HG02623 (cell line): ENCODE measurements around the gene YDJC.
A peak's percentile ranks its signal among the peaks of the same experiment; 100 is the strongest.
"Not testable (repeated sequence)": the region's sequence is repeated elsewhere in the genome, so short reads cannot be mapped to it uniquely, and the experiment has no call there.

Experiments
- ATAC-seq: cut with Tn5 transposase; IDR thresholded peaks from one replicate; pipeline ENCODE4 v1.9.1; 2021; ENCODE audit warnings: moderate library complexity; ENCODE audit not compliant: unreplicated experiment

YDJC gene

DNA sequence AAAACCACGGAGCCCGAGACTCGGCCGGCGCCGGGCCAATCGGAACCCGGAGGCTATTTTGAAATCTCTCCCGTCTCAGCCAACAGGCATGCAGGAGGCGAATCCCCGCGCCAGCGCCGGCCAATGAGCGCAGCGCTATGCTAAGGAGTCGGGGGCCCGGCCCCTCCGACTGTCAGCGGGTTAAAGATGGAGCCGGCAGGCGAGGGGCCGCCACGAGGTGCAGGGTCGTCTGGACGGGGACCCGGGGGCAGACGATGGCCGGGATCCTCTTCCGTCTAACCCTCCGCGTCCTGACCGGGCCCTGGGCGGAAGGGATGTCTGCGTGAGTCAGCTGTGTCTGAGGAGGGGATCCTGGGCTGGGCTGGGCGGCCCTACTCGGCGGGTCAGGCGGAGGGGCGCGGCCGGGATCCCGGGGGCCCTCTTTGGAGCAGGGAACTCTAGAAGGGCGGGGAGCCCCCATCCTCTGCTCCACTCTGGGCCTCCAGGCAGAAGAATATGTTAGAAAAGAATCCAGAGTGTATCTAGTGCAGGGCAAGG, 22.3 kb upstream of the YDJC start:
- peak; percentile 78 for ATAC-seq

DNA sequence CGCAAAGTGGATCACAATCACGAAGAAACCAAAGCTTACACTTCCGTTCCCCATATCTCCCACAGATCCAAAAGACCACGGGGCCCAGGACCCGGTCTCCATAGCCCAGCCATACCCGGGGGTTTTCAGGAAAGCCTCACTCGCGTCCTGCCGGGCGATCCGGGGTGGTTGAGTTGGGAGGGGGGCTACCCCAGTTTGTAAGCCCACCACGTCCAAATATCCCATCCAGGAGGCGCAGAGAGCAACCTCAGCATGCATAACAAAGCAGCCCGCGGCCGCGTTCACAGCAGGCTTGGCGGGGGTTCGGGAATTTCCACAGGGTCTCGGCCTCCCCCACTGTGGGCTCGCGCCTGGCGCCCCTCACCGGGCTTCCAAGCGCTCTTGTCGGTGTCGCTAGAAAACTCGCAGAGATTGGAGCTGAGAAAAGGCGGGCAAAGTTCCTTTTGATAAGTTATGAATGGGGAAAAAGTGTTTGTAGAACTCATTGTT, 21.7 kb upstream of the YDJC start:
- peak; percentile 20 for ATAC-seq

DNA sequence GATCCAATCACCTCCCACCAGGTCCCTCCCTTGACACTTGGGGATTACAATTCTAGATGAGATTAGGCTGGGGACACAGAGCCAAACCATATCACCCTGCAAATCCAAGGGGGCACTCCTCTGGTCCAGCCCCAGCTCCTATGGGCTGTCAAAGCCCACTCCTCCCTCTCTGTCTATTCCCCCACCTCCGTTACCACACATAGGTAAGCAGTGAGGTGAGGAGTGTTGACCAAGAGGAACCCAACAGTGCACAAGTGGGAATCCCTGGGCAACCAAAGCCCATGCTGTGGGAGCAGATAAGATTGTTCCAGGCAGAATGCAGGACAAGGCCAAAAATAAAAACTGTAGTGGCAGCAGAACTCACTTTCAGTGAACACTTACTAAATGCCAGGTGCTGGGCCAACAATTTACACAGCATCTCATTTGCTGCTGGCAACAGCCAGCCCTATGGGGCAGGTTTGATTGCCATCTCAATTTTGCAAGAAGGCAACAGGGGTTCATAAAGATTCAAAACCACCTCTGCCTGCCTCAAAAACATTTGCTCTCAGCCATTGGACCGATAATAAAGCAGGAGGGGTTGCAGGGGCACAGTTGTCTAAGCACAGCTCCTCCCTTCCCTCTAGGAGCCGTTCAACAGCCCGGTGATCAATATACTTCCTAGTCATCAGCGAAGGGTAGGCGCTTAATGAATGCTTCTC, 21.1 kb upstream of the YDJC start:
- ATAC-seq = no peak

DNA sequence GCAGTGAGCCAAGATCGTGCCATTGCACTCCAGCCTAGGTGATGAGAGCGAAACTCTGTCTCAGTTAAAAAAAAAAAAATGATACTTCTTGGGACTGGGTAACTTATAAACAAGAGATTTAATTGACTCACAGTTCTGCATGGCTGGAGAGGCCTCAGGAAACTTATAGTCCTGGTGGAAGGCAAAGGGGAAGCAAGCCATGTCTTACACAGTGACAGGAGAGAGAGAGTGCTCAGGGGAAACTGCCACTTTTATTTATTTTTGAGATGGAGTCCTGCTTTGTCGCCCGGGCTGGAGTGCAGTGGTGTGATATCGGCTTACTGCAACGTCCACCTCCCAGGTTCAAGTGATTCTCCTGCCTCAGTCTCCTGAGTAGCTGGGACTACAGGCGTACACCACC, 20.5 kb upstream of the YDJC start:
- no peak for ATAC-seq

DNA sequence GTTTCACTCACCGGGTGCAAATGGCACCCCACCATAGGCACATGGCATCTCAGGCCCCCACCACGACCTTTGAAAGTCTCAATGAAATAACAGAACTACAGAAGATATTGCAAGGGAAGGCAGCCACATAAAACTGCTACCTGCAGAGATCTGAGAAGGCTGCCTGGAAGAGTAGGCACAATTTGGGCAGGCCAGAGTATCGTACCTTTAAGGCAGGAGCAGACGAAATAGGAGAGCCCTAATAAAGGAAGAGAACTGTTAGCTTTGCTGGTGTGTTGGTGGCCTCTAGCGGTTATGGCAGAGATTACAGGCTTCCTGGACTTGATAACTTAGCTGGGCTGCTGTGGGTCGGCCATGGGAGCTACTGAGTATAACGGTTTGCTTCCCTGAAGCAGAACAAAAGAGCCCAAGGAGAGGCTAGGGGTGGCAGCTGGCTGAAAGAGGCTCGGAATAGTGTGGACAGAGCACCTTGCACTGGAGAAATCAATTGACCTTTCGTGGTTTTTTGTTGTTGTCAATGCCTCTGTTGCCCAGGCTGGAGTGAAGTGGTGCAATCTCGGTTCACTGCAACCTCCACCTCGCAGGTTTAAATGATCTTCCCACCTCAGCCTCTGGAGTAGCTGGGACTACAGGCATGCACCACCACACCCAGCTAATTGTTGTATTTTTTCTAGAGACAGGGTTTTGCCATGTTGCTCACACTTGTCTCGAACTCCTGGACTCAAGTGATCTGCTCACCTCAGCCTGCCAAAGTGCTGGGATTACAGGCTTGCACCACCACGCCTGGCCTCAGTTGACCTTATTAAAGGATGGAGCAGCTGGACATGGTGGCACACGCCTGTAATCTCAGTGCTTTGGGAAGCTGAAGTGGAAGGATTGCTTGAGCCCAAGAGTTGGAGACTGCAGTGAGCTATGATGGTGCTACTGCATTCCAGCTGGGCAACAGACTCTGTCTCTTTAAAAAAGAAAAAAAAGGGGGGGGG, 17.1 kb upstream of the YDJC start:
- no peak for ATAC-seq

DNA sequence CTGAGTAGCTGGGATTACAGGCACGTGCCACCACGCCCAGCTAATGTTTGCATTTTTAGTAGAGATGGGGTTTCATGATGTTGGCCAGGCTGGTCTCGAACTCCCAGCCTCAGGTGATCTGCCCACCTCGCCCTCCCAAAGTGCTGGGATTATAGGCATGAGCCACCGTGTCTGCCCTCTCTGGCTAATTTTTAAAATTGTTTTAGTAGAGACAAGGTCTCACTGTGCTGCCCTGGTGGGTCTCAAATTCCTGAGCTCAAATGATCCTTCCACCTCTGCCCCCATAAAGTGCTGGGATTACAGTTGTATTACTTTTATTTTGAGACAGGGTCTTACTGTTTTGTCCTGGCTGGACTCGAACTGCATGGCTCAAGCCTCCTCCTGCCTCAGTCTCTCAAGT, 15.7 kb upstream of the YDJC start:
- ATAC-seq = not testable (repeated sequence)

DNA sequence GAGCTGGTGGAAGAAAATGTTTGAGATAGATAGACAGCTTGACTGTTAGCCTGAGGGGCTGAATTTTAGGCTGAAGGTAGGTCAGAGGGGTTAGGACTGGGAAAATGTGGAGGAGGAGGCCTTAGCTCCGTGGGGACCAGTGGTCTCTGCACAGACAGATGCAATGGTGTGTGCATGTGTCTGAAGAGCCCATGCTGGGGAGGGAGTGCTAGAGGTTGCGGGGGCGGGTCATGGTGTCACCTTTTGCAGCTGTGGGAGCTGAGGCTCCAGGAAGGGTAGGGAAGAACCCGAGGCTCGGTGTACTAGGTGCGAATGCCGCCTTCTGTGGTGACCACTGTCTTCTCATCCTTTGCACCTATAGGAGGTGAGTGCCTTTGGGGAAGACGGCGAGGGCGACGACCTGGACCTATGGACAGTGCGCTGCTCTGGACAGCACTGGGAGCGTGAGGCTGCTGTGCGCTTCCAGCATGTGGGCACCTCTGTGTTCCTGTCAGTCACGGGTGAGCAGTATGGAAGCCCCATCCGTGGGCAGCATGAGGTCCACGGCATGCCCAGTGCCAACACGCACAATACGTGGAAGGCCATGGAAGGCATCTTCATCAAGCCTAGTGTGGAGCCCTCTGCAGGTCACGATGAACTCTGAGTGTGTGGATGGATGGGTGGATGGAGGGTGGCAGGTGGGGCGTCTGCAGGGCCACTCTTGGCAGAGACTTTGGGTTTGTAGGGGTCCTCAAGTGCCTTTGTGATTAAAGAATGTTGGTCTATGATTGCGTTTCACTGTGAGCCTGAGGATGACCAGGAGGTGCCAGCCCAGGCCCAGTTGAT, 13.9 kb upstream of the YDJC start:
- ATAC-seq = no peak

DNA sequence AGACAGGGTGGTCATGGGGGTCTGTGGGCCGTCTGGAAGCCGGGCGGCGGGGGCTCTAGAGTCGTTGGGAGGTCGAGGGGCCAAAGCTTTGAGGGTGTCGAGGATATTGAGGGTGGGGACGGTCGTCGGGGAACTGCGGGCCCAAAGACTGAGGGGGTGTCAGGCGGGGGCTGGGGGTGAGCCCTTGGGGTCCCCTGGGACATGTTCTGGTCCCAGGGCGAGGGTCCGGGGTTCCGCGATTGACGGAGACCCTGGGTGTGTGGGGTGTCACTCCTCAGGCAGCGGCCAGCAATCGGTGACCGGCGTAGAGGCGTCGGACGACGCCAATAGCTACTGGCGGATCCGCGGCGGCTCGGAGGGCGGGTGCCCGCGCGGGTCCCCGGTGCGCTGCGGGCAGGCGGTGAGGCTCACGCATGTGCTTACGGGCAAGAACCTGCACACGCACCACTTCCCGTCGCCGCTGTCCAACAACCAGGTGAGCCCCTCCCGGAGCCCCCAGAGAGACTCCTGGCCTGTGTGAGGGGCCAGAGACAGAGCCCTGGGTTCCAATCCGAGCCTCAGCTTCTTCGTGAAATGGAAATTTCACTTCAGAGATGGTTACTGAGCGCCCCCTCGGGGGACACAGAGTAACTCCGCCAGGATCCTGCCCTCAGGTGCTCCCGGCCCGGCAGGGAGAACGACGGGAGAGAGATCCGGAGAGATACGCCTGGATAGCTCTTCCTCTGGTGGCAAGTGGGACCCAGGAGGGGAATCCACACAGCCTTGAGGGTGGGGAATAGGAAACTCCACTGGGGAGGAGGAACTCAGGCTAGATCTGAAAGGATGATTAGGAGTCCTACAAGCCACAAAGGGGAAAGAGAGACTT, 13.0 kb upstream of the YDJC start:
- ATAC-seq = no peak

DNA sequence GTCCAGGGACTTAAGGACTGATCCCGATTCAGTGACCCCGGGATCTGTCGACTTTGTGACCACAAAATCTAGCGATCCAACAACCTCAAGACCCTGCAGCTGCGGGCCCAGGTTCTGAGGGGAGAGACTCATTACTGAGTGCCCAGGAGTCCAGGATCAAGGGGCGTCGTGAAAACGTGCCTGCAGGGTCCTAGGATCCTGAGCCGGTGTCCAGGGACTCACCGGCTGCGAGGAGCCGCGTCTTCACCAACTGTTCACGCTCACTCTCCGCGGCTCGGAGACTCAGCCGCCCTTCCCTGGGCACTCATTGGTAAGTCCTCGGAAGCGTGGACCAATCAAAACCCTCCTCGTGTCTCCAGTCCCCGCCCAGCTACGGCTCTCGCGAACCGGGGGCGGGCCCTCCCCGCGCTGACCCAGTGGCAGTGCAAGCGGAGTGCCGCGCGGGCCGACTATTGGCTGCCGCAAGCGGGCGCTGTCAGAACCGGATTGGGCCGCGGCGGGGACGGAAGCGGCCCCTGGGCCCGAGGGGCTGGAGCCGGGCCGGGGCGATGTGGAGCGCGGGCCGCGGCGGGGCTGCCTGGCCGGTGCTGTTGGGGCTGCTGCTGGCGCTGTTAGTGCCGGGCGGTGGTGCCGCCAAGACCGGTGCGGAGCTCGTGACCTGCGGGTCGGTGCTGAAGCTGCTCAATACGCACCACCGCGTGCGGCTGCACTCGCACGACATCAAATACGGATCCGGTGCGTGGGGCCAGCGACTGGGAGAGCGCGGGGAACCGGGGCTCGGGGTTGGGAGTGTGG, 12.2 kb upstream of the YDJC start, which contains the start of gene SDF2L1:
Gene SDF2L1, plus strand, starts transcription at position 514 of the 795 bp plus-strand sequence. Its CDS starts 35 bp downstream, at position 549.
- ATAC-seq = peak; percentile 88

DNA sequence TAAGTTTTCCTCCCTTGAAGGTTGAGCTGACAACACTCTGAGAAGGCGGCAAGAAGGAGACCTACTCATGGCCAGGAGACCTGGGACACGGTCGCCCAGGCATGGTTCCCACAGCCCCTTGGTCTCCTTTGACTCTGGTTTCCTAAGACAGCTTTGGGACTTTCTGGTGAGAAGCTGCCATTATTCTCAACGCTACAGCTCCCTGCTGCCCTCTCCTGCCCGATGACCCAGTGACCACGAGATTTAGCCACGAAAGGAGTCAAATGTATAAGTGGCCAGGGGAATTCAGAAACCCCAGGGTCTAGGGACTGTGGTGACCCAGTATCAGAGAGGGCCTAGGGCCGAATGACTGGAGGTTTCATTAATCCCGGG, 11.6 kb upstream of the YDJC start:
- ATAC-seq = no peak

DNA sequence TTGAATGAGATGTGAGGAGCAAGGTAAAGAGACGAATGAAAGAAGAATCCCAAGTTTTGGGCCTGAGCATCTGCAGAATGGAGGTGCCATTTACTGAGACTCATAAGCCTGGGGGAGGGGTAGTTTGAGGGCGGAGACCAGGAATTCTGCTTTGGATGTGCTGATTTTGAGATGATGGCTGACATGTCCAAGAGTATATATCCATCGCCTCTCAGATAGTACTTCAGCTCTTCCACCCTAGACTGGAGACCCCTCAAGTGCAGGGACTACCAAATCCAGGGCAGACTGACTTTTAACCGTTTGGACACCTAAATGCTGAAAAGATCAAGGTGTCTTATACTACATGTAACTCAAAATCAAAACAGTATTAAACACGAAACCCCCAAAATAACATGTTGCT, 11.0 kb upstream of the YDJC start:
- no peak for ATAC-seq

DNA sequence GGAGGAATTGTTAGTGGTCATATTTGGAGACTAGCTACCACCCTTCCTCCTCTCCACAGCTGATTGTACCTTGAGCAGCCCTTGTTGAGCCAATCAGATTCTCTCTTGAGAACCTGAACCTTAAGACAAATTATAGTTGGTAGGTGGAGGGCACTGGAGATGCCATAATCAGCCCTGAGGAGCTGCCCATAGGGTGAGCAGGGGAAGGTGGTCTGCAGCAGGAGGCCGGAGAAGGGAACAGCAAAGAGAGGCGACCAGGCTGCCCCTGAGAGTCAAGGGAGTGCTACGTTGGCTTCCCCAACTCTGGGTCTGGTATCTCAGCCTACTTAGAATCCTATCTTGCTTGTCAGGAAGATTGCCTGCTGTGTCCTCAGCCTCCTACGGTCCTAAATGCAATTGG, 9.5 kb upstream of the YDJC start:
- ATAC-seq = no peak

DNA sequence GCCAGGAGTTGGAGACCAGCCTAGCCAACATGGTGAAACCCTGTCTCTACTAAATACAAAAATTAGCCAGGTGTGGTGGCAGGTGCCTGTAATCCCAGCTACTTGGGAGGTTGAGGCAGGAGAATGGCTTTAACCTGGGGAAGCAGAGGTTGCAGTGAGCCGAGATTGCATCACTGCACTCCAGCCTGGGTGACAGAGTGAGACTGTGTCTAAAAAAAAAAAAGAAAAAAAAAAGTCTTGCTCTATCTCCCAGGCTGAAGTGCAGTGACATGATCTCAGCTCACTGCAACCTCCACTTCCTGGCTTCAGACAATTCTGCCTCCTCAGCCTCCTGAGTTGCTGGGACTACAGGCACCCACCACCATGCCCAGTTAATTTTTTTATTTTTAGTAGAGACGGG, 7.6 kb upstream of the YDJC start:
- ATAC-seq = not testable (repeated sequence)

DNA sequence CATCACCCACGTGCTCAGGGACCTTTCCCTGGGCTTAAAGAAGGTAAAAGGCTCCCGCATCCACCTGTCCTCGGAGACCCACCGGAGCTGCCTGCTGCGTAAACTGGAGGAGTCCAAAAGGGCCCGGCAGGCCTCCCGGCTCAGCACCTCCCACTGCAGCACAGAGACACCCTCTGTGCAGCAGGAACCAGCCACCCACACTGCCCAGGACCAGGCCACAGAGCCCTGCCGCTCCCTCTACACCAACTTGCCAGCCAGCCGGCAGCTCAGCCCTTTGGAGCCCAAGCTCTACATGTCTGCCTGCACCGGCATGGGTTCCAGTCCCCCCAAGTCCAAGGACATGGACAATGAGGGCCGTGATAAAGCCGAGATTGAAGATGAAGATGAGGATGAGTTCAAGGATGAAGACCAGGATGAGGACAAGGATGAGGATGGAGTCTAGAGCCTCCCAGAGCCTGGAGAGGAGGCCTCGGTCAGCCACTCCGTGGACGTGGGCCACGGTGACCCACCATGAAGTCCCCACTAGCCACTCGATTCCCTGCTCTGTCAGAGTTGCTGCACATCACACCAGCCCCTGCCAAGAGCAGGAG, 6.9 kb upstream of the YDJC start:
- no peak for ATAC-seq

DNA sequence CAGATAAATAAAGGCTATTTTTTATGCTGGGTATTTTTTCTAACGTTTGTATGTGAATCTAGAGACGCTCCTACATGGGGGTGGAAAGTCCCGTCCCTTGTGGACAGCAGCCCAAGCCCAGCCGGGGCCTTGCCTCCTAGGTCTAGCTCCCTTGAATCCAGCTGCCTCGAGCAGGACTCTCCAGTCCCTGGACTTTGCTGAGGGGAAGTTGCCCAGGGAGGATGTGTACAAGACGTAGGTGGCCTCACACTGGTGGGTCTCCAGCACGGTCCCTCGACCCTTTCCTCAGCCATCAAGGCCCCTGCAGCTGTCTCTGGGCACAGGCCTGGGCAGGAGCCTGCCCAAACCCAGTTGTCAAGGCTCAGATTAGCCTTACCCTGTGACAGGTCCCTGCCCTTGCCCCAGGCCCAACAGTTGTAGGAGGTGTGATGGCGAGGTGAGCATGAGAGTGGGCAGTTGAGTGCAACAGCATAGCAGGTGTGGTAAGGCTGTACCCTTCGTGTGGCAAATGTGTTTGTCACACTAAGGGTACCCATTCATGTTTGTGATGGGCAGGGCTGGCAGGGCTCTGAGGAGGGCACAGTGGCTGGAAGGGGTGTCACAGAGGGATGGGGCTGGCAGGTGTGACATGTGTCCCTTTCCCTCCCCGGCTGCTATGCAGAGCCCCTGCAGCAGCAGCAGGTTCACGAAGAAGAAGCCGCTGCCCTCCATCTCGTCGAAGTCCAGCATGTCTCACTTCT, 6.1 kb upstream of the YDJC start:
- no peak for ATAC-seq

DNA sequence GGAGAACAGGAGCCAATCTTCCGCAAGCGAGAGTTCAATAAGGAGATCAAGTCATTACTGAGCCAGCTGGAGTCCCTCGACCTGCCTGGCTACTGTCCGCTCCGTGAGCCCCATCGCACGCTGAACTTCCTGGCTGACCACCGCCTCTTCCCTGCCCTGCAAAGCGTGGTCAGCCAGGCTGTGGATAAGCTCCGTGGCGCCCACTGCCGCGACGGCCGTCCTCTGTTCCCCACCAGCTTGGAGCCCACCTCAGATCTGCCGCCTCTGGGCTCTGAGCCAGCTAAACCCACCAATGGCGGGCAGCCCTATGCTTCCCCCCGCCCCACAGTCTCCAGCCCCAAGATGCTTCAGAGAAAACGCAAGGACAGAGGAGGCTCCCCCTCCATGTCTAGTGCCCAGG, 5.0 kb upstream of the YDJC start:
- no peak for ATAC-seq

DNA sequence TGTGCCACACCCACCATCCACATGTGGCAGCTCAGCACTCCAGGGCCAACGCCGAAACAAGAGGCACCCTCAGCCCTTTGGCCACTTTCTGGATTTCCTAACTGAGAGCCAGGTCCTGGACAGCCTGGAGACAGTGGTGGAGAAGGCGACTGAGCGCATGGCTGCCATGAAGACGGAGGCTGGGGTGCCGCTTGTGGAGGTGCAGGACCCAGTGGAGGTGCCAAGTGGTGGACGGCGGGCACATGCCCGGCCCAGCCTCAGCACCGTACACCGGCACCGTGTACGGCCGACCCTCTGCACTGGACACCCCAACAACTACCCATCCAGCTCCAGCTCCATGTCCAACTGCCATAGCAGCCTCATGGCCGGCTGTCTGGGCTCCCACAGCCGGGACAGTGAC, 4.3 kb upstream of the YDJC start:
- ATAC-seq = no peak

DNA sequence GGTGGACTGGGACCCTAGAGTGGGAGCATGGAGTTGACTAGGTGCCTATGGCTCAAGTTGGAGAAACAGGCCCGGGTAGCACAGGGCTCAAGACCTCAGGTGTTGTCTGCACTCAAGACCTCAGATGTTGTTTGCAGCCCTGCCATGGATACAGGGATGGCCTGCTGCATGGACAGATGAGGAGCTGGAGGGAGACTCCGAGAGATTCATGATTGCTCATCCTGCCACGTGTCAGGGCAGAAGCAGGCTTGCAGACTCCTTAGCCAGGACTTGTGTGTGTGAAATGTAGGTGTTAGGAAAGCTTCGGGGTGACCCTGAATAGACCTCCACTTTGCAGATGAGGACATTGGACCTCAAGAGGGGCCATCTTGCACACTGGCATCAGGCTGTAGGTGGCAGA, 3.7 kb upstream of the YDJC start:
- ATAC-seq = no peak
